ENCODE results near the gene HAO2. TPM values are rescaled to one million over a fixed set of nuclear protein-coding genes. Genes with fewer than 3 reads are reported as not detected.

The HAO2 gene
- total RNA-seq, 2 experiments from 2014 or later, result not detected

GRCh38 chr1:119394085-119394484, 25.5 kb downstream of the HAO2 start:
- H3K4me3 ChIP-seq (ENCODE audit: low read depth, low read length, poor library complexity, severe bottlenecking), result no peak overlapping the region
- no peaks in the 10 kb centered on the region for H3K79me2 ChIP-seq (ENCODE audit: insufficient read depth, low read depth, low read length)
- no peak for TF ChIP-seq CTCF (conservative IDR thresholded peaks at IDR 0.05; ENCODE audit: low read length)
- TF ChIP-seq EZH2phosphoT487 (IDR thresholded peaks at IDR 0.05; ENCODE audit: borderline replicate concordance, low read depth, low read length), result no peak
- CTCF ChIA-PET (ENCODE audit: unreplicated experiment), result no interaction called here
- H3K4me1 ChIP-seq (ENCODE audit: insufficient read depth, low read length, poor library complexity, severe bottlenecking), result no peaks in the 10 kb centered on the region
- POLR2A ChIA-PET, result no interaction called here
- H3K4me2 ChIP-seq (ENCODE audit: low read length), result no peak overlapping the region
- no peaks in the 10 kb centered on the region for H3K9me2 ChIP-seq (ENCODE audit: insufficient read depth, low read length)
- no peaks in the 10 kb centered on the region for H3K9me3 ChIP-seq (ENCODE audit: low read length)
- BruUV-seq (replicated peaks), result no TSS peak
- H3K36me3 ChIP-seq (ENCODE audit: insufficient read depth, low read length), result no peaks in the 10 kb centered on the region
- intact Hi-C loops (cut with micrococcal nuclease; ENCODE audit: unreplicated experiment), result no loop called here
- DNase-seq (ENCODE audit: low spot score), result no peak
- no peak overlapping the region for H2AFZ ChIP-seq (ENCODE audit: low read length)
- H3K27ac ChIP-seq (ENCODE audit: low read depth, low read length, poor library complexity, severe bottlenecking), result no peak overlapping the region
- no peaks in the 10 kb centered on the region for H4K20me1 ChIP-seq (ENCODE audit: insufficient read depth, low read length)

- intact Hi-C loops (cut with micrococcal nuclease; ENCODE audit: unreplicated experiment), result no loop called here
Observed at GRCh38 chr1:119396982-119397381, 28.4 kb downstream of the HAO2 start.

GRCh38 chr1:119397986-119398385, 29.4 kb downstream of the HAO2 start:
- ChIA-PET CTCF (ENCODE audit: unreplicated experiment) (no interaction called here), POLR2A (no interaction called here)
- H3K9me2 ChIP-seq (ENCODE audit: insufficient read depth, low read length), result no peaks in the 10 kb centered on the region
- TF ChIP-seq EZH2phosphoT487 (IDR thresholded peaks at IDR 0.05; ENCODE audit: borderline replicate concordance, low read depth, low read length) (no peak), CTCF (conservative IDR thresholded peaks at IDR 0.05; ENCODE audit: low read length) (no peak)
- H3K9me3 ChIP-seq (ENCODE audit: low read length), result no peaks in the 10 kb centered on the region
- H3K4me1 ChIP-seq (ENCODE audit: insufficient read depth, low read length, poor library complexity, severe bottlenecking), result no peaks in the 10 kb centered on the region
- H3K27ac ChIP-seq (ENCODE audit: low read depth, low read length, poor library complexity, severe bottlenecking), result no peak overlapping the region
- no peak overlapping the region for H3K4me3 ChIP-seq (ENCODE audit: low read depth, low read length, poor library complexity, severe bottlenecking)
- BruUV-seq (replicated peaks), result no TSS peak
- H3K4me2 ChIP-seq (ENCODE audit: low read length), result no peak overlapping the region
- H4K20me1 ChIP-seq (ENCODE audit: insufficient read depth, low read length), result no peaks in the 10 kb centered on the region
- intact Hi-C loops (cut with micrococcal nuclease; ENCODE audit: unreplicated experiment), result no loop called here
- no peak for DNase-seq (ENCODE audit: low spot score)
- H3K36me3 ChIP-seq (ENCODE audit: insufficient read depth, low read length), result no peaks in the 10 kb centered on the region
- no peaks in the 10 kb centered on the region for H3K79me2 ChIP-seq (ENCODE audit: insufficient read depth, low read depth, low read length)
- no peak overlapping the region for H2AFZ ChIP-seq (ENCODE audit: low read length)

More at GRCh38 chr1:119396982-119397381, 28.4 kb downstream of the HAO2 start:
- no peak for TF ChIP-seq CTCF (conservative IDR thresholded peaks at IDR 0.05; ENCODE audit: low read length)
- no peak for TF ChIP-seq EZH2phosphoT487 (IDR thresholded peaks at IDR 0.05; ENCODE audit: borderline replicate concordance, low read depth, low read length)
- CTCF ChIA-PET (ENCODE audit: unreplicated experiment), result no interaction called here
- Histone ChIP-seq H3K9me3 (ENCODE audit: low read length) (no peaks in the 10 kb centered on the region), H3K36me3 (ENCODE audit: insufficient read depth, low read length) (no peaks in the 10 kb centered on the region), H3K4me2 (ENCODE audit: low read length) (no peak overlapping the region), H3K4me3 (ENCODE audit: low read depth, low read length, poor library complexity, severe bottlenecking) (no peak overlapping the region), H3K79me2 (ENCODE audit: insufficient read depth, low read depth, low read length) (no peaks in the 10 kb centered on the region), H3K9me2 (ENCODE audit: insufficient read depth, low read length) (no peaks in the 10 kb centered on the region), H2AFZ (ENCODE audit: low read length) (no peak overlapping the region), H3K27ac (ENCODE audit: low read depth, low read length, poor library complexity, severe bottlenecking) (no peak overlapping the region), H3K4me1 (ENCODE audit: insufficient read depth, low read length, poor library complexity, severe bottlenecking) (no peaks in the 10 kb centered on the region), H4K20me1 (ENCODE audit: insufficient read depth, low read length) (no peaks in the 10 kb centered on the region)
- POLR2A ChIA-PET, result no interaction called here
- BruUV-seq (replicated peaks), result no TSS peak
- DNase-seq (ENCODE audit: low spot score), result no peak
